Fibroblast of skin of right biceps (primary cell): Measurements from ENCODE around the gene PEAR1.

Source experiments
- DNase-seq: peaks from one replicate; pipeline ENCODE4 v3.0.0-alpha.2; 2013

The PEAR1 gene

GRCh38 chr1:156860113-156860627, 33.3 kb upstream of the PEAR1 start:
- peak; percentile 42 for DNase-seq

GRCh38 chr1:156860628-156861423, 32.7 kb upstream of the PEAR1 start, which contains the start of gene NTRK1:
TSS of gene NTRK1 (plus strand) at chr1:156860865. CDS start at chr1:156860935, 70 bp downstream.
- DNase-seq, result peak; percentile 43

GRCh38 chr1:156862584-156862983, 30.9 kb upstream of the PEAR1 start:
- DNase-seq, result no peak

- no peak for DNase-seq
Measured at GRCh38 chr1:156862997-156863599, 30.4 kb upstream of the PEAR1 start.

- DNase-seq, result no peak
Measured at GRCh38 chr1:156863631-156864030, 29.9 kb upstream of the PEAR1 start.

- no peak for DNase-seq
Measured at GRCh38 chr1:156864796-156865195, 28.7 kb upstream of the PEAR1 start.

GRCh38 chr1:156865258-156865657, 28.3 kb upstream of the PEAR1 start:
- DNase-seq, result no peak

- no peak for DNase-seq
Measured at GRCh38 chr1:156865865-156866248, 27.7 kb upstream of the PEAR1 start.

- no peak for DNase-seq
Measured at GRCh38 chr1:156866249-156866909, 27.1 kb upstream of the PEAR1 start.

GRCh38 chr1:156868341-156868740, 25.2 kb upstream of the PEAR1 start:
- no peak for DNase-seq

- no peak for DNase-seq
Measured at GRCh38 chr1:156869455-156869854, 24.1 kb upstream of the PEAR1 start.

GRCh38 chr1:156873659-156874058, 19.9 kb upstream of the PEAR1 start:
- no peak for DNase-seq

- DNase-seq, result no peak
Measured at GRCh38 chr1:156874142-156874541, 19.4 kb upstream of the PEAR1 start.

GRCh38 chr1:156874572-156875340, 18.8 kb upstream of the PEAR1 start:
- no peak for DNase-seq

- no peak for DNase-seq
Measured at GRCh38 chr1:156875341-156875615, 18.2 kb upstream of the PEAR1 start.

- DNase-seq, result no peak
Measured at GRCh38 chr1:156876281-156876680, 17.2 kb upstream of the PEAR1 start.

- DNase-seq, result no peak
Measured at GRCh38 chr1:156877433-156878170, 15.9 kb upstream of the PEAR1 start.

GRCh38 chr1:156879876-156880275, 13.6 kb upstream of the PEAR1 start:
- DNase-seq, result no peak

GRCh38 chr1:156880473-156880872, 13.0 kb upstream of the PEAR1 start:
- DNase-seq, result no peak

- no peak for DNase-seq
Measured at GRCh38 chr1:156881101-156881500, 12.4 kb upstream of the PEAR1 start.

- DNase-seq, result no peak
Measured at GRCh38 chr1:156881663-156882062, 11.9 kb upstream of the PEAR1 start.

- no peak for DNase-seq
Measured at GRCh38 chr1:156882543-156882942, 11.0 kb upstream of the PEAR1 start.

GRCh38 chr1:156883919-156884318, 9.6 kb upstream of the PEAR1 start:
- DNase-seq, result no peak
